HFF-Myc (cell line): Measurements from ENCODE around the gene MMP20.
"Not testable (repeated sequence)": the region's sequence is repeated elsewhere in the genome, so short reads cannot be mapped to it uniquely, and the experiment has no call there.

ENCODE experiments used
- DNase-seq: peaks from one replicate; pipeline ENCODE4 v3.0.0-alpha.2; 2011; ENCODE audit warnings: low read depth; ENCODE audit errors: extremely low read depth
- H3K4me3 ChIP-seq: replicated peaks from 2 replicates; pipeline ENCODE4 v1.5.1; 2011; ENCODE audit warnings: low read depth, mild to moderate bottlenecking, control low read depth, low read length
- TF ChIP-seq, protein P1 (sequence below): IDR thresholded peaks from 2 replicates; pipeline ENCODE4 v1.5.1; 2012; ENCODE audit warnings: mild to moderate bottlenecking, low read depth, low read length, control low read depth; ENCODE audit errors: missing control alignments

Gene MMP20

GRCh38 chr11:102639656-102640055 lies 14.5 kb upstream of the MMP20 start:
- DNase-seq: no peak
- no peak overlapping the region for H3K4me3 ChIP-seq
- TF ChIP-seq, protein P1, sequence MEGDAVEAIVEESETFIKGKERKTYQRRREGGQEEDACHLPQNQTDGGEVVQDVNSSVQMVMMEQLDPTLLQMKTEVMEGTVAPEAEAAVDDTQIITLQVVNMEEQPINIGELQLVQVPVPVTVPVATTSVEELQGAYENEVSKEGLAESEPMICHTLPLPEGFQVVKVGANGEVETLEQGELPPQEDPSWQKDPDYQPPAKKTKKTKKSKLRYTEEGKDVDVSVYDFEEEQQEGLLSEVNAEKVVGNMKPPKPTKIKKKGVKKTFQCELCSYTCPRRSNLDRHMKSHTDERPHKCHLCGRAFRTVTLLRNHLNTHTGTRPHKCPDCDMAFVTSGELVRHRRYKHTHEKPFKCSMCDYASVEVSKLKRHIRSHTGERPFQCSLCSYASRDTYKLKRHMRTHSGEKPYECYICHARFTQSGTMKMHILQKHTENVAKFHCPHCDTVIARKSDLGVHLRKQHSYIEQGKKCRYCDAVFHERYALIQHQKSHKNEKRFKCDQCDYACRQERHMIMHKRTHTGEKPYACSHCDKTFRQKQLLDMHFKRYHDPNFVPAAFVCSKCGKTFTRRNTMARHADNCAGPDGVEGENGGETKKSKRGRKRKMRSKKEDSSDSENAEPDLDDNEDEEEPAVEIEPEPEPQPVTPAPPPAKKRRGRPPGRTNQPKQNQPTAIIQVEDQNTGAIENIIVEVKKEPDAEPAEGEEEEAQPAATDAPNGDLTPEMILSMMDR: no peak

DNA sequence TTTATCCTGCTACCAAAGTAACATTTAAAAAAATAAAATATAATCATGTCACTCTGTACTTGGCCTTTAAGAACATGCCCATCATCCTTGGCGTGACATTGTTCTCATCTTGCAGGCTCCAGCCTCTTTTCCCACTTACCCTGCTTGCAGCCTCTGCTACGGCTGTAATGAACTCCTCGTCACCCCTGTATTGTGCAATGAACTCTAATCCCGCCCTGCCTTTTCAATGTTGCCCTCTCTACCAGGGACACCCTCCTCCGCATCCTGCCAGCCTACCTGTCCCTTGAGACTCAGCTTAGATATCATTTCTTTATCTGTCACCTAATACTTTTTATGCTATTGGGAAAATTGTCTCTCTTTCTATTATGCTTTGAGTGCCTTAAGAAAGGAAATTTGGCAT lies 12.6 kb upstream of the MMP20 start:
- H3K4me3 ChIP-seq: no peak overlapping the region
- DNase-seq: no peak
- TF ChIP-seq, protein P1: no peak

- no peak for DNase-seq
- H3K4me3 ChIP-seq: no peak overlapping the region
- TF ChIP-seq, protein P1: no peak
Measured at GRCh38 chr11:102633385-102634026, 8.4 kb upstream of the MMP20 start.

GRCh38 chr11:102632026-102632425 lies 6.9 kb upstream of the MMP20 start:
- DNase-seq: no peak
- no peak overlapping the region for H3K4me3 ChIP-seq
- TF ChIP-seq, protein P1: no peak

DNA sequence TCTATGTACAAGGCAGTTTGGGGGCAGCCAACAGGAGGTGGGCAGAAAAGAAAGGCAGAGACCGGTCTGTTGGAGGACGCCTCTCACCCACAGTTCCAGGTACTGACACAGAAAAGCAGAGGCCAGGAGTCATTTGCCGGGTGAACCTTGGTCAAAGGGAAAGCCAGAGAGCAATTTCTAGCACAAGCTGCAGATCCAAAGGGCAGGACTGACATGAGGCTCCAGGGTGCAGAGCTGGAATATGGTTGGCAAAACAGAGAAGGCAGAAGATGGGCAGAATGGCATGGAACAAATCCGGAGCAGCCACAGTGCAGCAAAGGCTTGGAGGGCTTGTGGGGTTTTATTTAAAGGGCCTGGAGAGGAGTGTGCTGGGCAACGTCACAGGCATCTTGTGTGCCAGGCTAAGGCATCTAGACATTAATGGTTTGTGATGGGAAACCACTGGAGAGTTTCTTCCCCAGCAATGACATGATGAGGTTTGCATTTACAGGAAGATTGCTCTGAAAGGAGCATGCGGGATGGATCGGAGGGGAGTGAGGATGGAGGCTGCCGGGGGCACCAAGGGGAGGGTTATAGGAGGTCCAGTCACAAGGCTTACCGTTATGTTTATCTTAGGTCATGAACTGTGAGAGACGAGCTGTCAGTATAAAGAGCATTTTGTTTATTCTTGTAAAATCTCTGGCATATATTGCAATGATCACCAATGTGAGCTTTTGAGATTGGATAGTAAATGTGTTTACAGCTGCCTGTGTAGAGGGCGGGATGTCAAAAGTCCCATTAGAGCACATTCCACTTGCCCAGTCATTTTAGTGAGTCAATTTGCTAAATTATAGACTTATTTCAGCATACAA lies 5.7 kb upstream of the MMP20 start:
- H3K4me3 ChIP-seq: no peak overlapping the region
- TF ChIP-seq, protein P1: no peak
- DNase-seq: no peak

DNA sequence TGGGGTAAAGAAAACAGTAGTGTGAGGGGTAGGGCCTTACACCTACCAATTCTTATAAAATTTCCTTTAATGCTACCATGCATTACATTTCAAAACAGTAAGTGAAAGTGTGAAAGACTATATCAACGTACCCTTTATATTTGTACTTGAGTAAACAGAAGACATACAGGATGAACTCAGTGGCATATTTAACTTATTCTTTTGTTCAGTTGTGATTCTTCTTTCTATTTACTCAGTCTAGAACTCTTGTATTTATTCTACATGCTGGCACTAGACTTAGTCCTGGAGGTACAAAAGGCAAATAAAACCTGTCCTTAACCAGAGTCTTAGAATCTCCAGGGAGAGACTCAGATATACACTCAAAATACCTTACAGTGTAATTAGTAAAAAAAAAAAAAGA lies 4.8 kb upstream of the MMP20 start:
- not testable (repeated sequence) for DNase-seq, H3K4me3 ChIP-seq

DNA sequence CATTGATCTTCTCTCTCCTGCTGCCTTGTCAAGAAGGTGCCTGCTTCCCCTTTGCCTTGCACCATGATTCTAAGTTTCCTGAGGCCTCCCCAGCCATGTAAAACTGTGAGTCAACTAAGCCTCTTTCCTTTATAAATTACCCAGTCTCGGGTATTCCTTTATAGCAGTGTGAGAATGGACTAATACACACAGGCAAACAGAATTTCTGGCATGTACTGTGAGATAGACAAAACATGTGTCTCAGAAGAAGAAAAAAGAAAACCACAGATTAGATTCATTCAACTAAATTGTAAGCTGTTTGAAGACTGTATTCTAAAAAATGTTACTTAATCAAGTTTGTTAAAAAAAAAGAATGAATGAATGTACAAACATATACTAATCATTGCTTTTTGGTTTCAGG lies 1.5 kb upstream of the MMP20 start:
- TF ChIP-seq, protein P1: no peak
- DNase-seq: no peak
- H3K4me3 ChIP-seq: no peak overlapping the region
